ENCODE data around the gene ABHD15.
A peak's percentile ranks its signal among the peaks of the same experiment; 100 is the strongest.

The ABHD15 gene

DNA sequence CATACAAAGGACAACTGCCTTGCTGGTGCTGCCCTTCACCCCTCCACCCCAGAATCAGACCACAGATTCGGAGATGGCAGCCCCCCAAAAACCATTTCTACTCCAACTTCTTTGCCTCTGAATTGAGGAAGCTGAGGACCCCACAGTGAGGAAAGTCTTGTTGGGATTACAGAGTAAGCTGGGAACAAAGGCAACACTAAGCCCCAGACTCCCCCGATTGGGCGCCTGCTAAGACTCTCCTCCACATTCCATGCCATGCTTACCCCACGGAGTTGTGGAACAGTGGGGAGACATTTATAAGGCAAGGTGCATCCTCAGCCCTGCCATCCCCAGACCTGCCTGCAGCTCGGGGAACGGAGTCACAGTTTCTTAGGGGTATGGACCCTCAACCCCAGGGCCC, 20.8 kb upstream of the ABHD15 start:
- TF ChIP-seq, protein P1, sequence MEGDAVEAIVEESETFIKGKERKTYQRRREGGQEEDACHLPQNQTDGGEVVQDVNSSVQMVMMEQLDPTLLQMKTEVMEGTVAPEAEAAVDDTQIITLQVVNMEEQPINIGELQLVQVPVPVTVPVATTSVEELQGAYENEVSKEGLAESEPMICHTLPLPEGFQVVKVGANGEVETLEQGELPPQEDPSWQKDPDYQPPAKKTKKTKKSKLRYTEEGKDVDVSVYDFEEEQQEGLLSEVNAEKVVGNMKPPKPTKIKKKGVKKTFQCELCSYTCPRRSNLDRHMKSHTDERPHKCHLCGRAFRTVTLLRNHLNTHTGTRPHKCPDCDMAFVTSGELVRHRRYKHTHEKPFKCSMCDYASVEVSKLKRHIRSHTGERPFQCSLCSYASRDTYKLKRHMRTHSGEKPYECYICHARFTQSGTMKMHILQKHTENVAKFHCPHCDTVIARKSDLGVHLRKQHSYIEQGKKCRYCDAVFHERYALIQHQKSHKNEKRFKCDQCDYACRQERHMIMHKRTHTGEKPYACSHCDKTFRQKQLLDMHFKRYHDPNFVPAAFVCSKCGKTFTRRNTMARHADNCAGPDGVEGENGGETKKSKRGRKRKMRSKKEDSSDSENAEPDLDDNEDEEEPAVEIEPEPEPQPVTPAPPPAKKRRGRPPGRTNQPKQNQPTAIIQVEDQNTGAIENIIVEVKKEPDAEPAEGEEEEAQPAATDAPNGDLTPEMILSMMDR (conservative IDR thresholded peaks at IDR 0.05; ENCODE audit: control insufficient read depth, insufficient read depth, low read depth, low read length) = no peak
- peak overlapping the region; percentile 75 for H3K4me3 ChIP-seq (ENCODE audit: control insufficient read depth, low read depth, low read length)
- no peak for DNase-seq (ENCODE audit: low read depth)

DNA sequence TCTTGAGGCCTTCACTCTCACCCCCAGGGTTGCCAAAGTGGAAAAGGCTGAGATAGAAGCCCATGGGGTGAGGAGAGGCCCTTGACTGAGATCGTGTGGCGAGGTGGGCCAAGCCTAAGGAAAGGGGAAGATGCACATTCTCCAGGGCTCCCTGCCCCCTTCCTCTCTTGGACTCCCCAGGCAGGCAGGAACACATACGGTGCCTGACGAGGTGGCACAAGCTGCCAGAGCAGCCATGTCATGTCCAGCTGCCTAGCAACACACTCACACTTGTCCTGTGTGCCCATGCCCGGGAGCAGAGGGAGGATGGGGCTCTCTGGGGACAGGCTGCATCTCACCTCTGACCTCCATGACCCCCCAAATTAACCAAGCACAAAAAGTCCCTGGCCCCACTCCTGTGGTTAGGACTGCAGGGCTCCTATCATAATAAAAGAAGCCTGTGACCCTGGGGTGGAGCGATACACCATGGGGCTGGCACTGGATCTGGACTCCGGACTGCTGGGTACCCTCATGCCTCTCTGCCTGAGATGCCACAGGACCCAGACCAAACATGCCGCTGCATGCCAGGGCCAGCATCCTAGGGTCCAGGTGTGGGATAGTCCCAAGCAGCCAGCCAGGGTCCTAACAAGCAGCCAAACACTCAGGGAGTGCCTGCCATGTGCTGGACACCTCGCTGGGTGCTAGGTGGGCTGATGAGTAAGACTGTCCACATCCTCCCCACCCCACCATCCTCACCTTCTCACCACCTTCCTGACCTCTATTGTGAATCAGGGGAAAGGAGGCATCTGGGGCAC, 20.0 kb upstream of the ABHD15 start:
- no peak for DNase-seq (ENCODE audit: low read depth)
- no peak overlapping the region for H3K4me3 ChIP-seq (ENCODE audit: control insufficient read depth, low read depth, low read length)
- TF ChIP-seq, protein P1 (conservative IDR thresholded peaks at IDR 0.05; ENCODE audit: control insufficient read depth, insufficient read depth, low read depth, low read length) = no peak

DNA sequence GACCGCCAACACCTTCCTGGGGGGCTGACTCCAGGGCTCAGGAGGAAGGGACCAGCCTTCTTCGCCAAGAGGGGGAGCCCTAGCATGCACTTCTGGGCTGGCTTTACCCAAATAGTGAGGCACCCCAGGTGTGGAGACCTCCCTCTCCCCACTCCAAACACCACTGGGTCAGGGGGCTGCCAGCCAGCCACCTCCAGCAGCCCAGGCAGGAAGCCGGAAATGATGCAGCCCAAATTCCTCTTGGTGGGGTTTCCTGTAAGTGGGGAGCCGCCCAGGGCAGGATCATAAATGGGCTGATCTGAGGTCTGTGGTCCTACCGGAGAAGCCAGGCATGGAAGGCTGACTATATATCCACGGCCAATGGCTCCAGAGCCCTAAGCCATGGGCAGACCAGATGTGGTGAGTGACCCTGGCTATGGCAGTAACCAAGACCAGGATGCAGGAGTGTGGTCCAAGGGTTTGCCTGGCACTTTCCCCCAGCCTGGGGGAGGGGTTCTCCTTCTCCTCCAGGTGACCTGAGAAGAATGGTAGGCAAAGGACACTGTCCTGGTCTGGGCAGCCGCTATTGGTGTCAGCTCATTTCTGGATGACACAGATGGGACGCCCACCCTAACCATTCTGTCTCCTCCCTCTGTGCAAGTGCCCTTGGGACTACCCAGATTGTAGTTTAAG, 18.4 kb upstream of the ABHD15 start:
- TF ChIP-seq, protein P1 (conservative IDR thresholded peaks at IDR 0.05; ENCODE audit: control insufficient read depth, insufficient read depth, low read depth, low read length) = peak; percentile 24
- DNase-seq (ENCODE audit: low read depth) = no peak
- no peak overlapping the region for H3K4me3 ChIP-seq (ENCODE audit: control insufficient read depth, low read depth, low read length)

DNA sequence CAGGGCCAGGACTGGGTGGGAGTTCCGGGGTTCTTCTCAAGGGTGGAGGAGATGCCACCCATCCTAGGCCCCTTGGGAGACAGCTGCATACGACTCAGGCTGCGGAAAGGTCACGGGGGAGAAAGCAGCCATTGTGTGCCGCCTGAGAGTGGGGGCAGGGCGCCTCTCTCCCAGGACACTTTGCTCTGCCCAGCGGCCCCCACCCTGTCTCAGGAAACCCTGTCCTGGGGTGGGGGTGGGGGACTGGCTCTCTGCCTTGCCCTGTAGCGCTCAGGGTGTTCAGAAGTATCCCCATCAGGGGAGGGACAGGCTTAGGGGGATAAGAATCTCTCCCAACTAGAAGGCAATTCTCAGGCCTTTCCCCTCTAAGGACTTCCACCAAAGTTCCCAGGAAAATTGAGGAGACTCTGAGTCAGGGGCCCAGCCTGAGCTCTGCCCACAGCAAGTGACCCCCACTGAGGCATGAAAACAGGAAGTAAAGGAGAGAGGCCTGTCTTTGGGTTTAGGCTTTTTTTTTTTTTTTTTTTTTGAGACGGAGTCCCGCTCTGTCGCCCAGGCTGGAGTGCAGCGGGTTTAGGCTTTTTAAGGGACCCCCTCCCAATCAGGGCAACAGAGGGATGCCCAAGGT, 17.7 kb upstream of the ABHD15 start:
- TF ChIP-seq, protein P1 (conservative IDR thresholded peaks at IDR 0.05; ENCODE audit: control insufficient read depth, insufficient read depth, low read depth, low read length) = no peak
- H3K4me3 ChIP-seq (ENCODE audit: control insufficient read depth, low read depth, low read length) = no peak overlapping the region
- no peak for DNase-seq (ENCODE audit: low read depth)

DNA sequence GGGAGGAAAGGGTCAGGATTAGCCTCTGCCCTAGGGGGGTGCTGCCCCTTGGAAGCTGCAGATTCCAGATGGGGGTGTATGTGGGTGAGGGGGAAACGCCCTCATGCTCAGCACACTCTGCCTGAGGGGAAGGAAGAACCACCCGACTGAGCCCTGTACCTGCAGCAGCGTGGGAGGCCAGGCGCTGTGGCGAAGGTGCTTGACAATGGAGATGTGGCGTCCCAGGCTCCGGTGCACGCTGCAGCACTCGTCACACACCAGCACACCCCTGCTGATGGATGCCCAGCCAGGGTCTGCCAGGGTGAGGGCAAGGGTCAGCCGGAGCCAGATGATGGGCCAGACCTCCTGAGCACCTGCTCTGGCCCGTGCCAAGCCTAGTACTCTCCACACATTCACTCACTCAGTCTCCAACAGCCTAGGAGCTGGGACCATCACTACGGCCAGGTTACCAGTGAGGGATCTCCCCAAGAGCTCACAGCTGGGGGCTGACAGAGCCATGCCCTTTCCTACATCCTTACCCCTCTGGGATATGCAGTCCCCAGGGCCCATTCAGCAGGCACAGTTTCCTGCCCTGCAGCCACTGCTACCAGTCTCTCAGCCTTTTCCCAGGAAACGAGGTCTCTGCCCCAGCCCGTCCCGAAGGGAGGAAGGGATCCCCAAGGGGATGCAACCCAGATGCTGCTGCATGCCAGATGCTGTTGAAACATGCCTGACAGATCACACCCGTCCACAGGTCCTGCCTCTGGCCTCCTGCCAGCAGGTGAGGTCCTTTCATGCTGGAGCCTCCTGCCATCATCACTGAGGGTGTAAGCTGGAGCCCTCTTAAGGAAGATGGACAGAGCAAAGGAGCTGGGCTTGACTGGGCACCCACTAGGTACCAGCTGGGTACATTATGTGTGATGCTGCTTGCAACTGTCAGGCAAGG, 16.7 kb upstream of the ABHD15 start:
- TF ChIP-seq, protein P1 (conservative IDR thresholded peaks at IDR 0.05; ENCODE audit: control insufficient read depth, insufficient read depth, low read depth, low read length) = no peak
- no peak for DNase-seq (ENCODE audit: low read depth)
- H3K4me3 ChIP-seq (ENCODE audit: control insufficient read depth, low read depth, low read length) = no peak overlapping the region

DNA sequence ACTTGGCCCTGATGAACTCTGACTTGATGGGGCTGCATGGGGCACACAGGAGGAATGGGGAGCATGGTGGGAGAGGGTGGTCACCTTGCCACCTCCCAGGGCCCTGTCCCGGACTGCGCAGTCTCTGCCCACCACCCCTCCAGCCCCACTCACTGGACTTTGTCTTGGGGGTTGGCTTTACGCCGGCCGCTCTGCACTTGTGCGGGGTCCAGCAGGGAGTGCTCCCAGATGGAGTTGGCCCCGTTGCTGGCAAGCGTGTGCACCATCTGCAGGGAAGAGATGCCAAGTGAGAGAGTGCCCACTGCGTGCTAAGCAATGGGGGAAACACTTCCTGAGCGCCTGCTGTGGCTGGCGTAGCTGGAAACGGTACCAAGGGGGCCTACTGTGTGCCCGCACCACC, 15.9 kb upstream of the ABHD15 start:
- DNase-seq (ENCODE audit: low read depth) = no peak
- TF ChIP-seq, protein P1 (conservative IDR thresholded peaks at IDR 0.05; ENCODE audit: control insufficient read depth, insufficient read depth, low read depth, low read length) = no peak
- no peak overlapping the region for H3K4me3 ChIP-seq (ENCODE audit: control insufficient read depth, low read depth, low read length)
